ENCODE results near the gene SMIM43.

DNA sequence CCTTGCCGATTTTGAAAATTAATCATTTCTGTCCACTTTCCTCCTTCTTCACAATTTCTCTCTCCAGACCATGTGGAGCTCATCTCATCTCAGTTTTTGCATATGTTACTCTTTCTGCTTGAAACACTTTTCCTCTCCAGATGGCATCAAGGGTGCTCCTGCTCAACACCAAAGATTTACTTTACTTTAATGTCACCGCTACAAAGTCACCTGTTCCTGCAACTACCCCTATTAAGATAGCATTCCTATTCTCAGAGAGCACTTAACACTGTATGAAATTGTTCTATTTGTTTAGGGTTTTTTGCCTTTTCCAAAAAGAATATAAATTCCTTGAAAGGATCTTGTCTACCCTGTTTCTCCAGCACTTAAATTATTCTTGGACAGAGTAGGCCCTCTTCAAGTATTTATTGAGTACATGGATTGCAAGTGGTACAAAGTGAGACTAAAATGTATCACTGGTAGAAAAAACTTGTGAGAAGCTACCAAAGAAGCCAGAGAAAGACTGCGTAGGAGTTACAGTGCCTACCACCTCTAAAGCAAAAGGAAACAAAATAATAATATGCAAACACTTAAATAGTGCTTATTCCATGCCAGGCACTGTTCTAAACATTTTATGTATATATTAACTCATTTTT is 35.0 kb upstream of the SMIM43 start:
- TF ChIP-seq, protein P1, sequence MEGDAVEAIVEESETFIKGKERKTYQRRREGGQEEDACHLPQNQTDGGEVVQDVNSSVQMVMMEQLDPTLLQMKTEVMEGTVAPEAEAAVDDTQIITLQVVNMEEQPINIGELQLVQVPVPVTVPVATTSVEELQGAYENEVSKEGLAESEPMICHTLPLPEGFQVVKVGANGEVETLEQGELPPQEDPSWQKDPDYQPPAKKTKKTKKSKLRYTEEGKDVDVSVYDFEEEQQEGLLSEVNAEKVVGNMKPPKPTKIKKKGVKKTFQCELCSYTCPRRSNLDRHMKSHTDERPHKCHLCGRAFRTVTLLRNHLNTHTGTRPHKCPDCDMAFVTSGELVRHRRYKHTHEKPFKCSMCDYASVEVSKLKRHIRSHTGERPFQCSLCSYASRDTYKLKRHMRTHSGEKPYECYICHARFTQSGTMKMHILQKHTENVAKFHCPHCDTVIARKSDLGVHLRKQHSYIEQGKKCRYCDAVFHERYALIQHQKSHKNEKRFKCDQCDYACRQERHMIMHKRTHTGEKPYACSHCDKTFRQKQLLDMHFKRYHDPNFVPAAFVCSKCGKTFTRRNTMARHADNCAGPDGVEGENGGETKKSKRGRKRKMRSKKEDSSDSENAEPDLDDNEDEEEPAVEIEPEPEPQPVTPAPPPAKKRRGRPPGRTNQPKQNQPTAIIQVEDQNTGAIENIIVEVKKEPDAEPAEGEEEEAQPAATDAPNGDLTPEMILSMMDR (conservative IDR thresholded peaks at IDR 0.05 in 1 of 2, IDR thresholded peaks at IDR 0.05 in 1 of 2; ENCODE audit: low read depth in 1 of 2, low read length in 2 of 2), result no peak
- no peak for TF ChIP-seq EZH2 (IDR thresholded peaks at IDR 0.05; ENCODE audit: low read length, missing control alignments)

Measured in fibroblast of lung (primary cell).